Smooth muscle cell (in vitro differentiated cells): Measurements from ENCODE around the gene ACOXL. TPM values are rescaled to one million over a fixed set of nuclear protein-coding genes. Genes with fewer than 3 reads are reported as not detected.
"Not testable (repeated sequence)": the region's sequence is repeated elsewhere in the genome, so short reads cannot be mapped to it uniquely, and the experiment has no call there.

Source experiments
- DNase-seq: peaks from one replicate; lab custom pipeline; 2025; ENCODE audit not compliant: unreplicated experiment; lab: John Stamatoyannopoulos, UW
- H2AFZ ChIP-seq: fragments of 200-600 bp; sonication (generic); 2 replicates; pipeline ENCODE4 v1.6.0; 2016; ENCODE audit warnings: antibody characterized with exemption, low read depth, mild to moderate bottlenecking
- H3F3A ChIP-seq: fragments of 200-600 bp; sonication (generic); 2 replicates; pipeline ENCODE4 v1.6.0; 2017; ENCODE audit warnings: antibody characterized with exemption, low read depth
- H3K27ac ChIP-seq: fragments of 200-600 bp; sonication (generic); 2 replicates; pipeline ENCODE4 v1.5.1; 2016; ENCODE audit warnings: low read depth, mild to moderate bottlenecking
- H3K27me3 ChIP-seq: fragments of 200-600 bp; sonication (generic); 2 replicates; pipeline ENCODE4 v1.6.1; 2016; ENCODE audit warnings: low read depth, mild to moderate bottlenecking
- H3K36me3 ChIP-seq: fragments of 200-600 bp; sonication (generic); 2 replicates; pipeline ENCODE4 v1.5.1; 2016; ENCODE audit warnings: low read depth
- H3K4me1 ChIP-seq: fragments of 200-600 bp; sonication (generic); 2 replicates; pipeline ENCODE4 v1.5.1; 2016; ENCODE audit warnings: low read depth
- H3K4me2 ChIP-seq: fragments of 200-600 bp; sonication (generic); 2 replicates; pipeline ENCODE4 v1.6.0; 2016; ENCODE audit warnings: mild to moderate bottlenecking
- H3K4me3 ChIP-seq: fragments of 200-600 bp; sonication (generic); 2 replicates; pipeline ENCODE4 v1.5.1; 2016; ENCODE audit warnings: mild to moderate bottlenecking
- H3K79me2 ChIP-seq: fragments of 200-600 bp; sonication (generic); 2 replicates; pipeline ENCODE4 v1.6.0; 2016; ENCODE audit warnings: low read depth, mild to moderate bottlenecking
- H3K9ac ChIP-seq: fragments of 200-600 bp; sonication (generic); 2 replicates; pipeline ENCODE4 v1.6.0; 2016; ENCODE audit warnings: low read depth
- H3K9me3 ChIP-seq: fragments of 200-600 bp; sonication (generic); replicated peaks from 2 replicates; pipeline ENCODE4 v1.5.1; 2016; ENCODE audit warnings: low read depth
- H4K20me1 ChIP-seq: fragments of 200-600 bp; sonication (generic); 2 replicates; pipeline ENCODE4 v1.6.0; 2016; ENCODE audit warnings: low read depth
- CTCF ChIP-seq: fragments of 200-600 bp; sonication (generic); IDR thresholded peaks from 2 replicates; pipeline ENCODE4 v1.5.1; 2017; ENCODE audit warnings: borderline replicate concordance, mild to moderate bottlenecking, antibody characterized with exemption; ENCODE audit not compliant: insufficient read depth, poor library complexity, severe bottlenecking
- WGBS: methylation state at CpG from one replicate; pipeline ENCODE4 v1.1.7; 2016; ENCODE audit warnings: low lambda C conversion rate; 5-methylcytosine and 5-hydroxymethylcytosine counted together
- polyA plus RNA-seq: library from polyadenylated mRNA; unstranded; fragments of >200 nt; fragmentation: Nextera tagmentation; extraction: Ambion mirVana; gene quantifications from 2 replicates; pipeline ENCODE4 v1.2.1, GENCODE V29; 2016
- total RNA-seq: library from RNA; depleted of rRNA; stranded (reverse); fragments of >200 nt; gene quantifications from 2 replicates; pipeline ENCODE4 v1.2.3, GENCODE V29; 2014

ACOXL gene
- total and polyA plus RNA-seq, 2 experiments from 2014 or later, result not detected

- Histone ChIP-seq H3K9ac (no peak overlapping the region), H3K27ac (no peak overlapping the region), H3K4me2 (no peak overlapping the region), H2AFZ (no peak overlapping the region), H3K36me3 (no peaks in the 10 kb centered on the region), H4K20me1 (no peaks in the 10 kb centered on the region), H3F3A (no peaks in the 10 kb centered on the region), H3K79me2 (no peaks in the 10 kb centered on the region), H3K4me1 (no peaks in the 10 kb centered on the region), H3K9me3 (no peaks in the 10 kb centered on the region), H3K4me3 (no peak overlapping the region), H3K27me3 (no peaks in the 10 kb centered on the region)
- no peak for TF ChIP-seq CTCF
- 84% methylated on average over 10 of the region's 10 CpGs for WGBS
- no peak for DNase-seq
These were observed 227.9 kb downstream of the ACOXL start for GRCh38 chr2:110960281-110960680.

GRCh38 chr2:110960954-110961353 is 228.6 kb downstream of the ACOXL start:
- Histone ChIP-seq H3K9ac (no peak overlapping the region), H3K79me2 (no peaks in the 10 kb centered on the region), H3K4me1 (no peaks in the 10 kb centered on the region), H3K4me2 (no peak overlapping the region), H2AFZ (no peak overlapping the region), H4K20me1 (no peaks in the 10 kb centered on the region), H3K27ac (no peak overlapping the region), H3F3A (no peaks in the 10 kb centered on the region), H3K27me3 (no peaks in the 10 kb centered on the region), H3K36me3 (no peaks in the 10 kb centered on the region), H3K4me3 (no peak overlapping the region), H3K9me3 (no peaks in the 10 kb centered on the region)
- DNase-seq, result no peak
- no peak for TF ChIP-seq CTCF
- WGBS, result 91% methylated on average over 2 of the region's 2 CpGs

- H3K9ac ChIP-seq, H3F3A ChIP-seq, H3K27me3 ChIP-seq, H3K36me3 ChIP-seq, H2AFZ ChIP-seq, H3K27ac ChIP-seq, H3K79me2 ChIP-seq, DNase-seq, H3K4me2 ChIP-seq, H3K4me1 ChIP-seq, H3K9me3 ChIP-seq, H3K4me3 ChIP-seq, H4K20me1 ChIP-seq: not testable (repeated sequence)
- WGBS, result 90% methylated on average over 3 of the region's 3 CpGs
These were observed 229.3 kb downstream of the ACOXL start for GRCh38 chr2:110961643-110962042.

GRCh38 chr2:110969696-110970095 is 237.3 kb downstream of the ACOXL start:
- H3K4me3 ChIP-seq, result no peak overlapping the region
- no peaks in the 10 kb centered on the region for H3K9me3 ChIP-seq
- peaks cover 8% of the 10 kb centered on the region for H3K27me3 ChIP-seq
- DNase-seq, result no peak
- no peaks in the 10 kb centered on the region for H3K4me1 ChIP-seq
- no peak overlapping the region for H3K9ac ChIP-seq
- no peak overlapping the region for H3K27ac ChIP-seq
- no peaks in the 10 kb centered on the region for H4K20me1 ChIP-seq
- H3F3A ChIP-seq, result no peaks in the 10 kb centered on the region
- H3K79me2 ChIP-seq, result no peaks in the 10 kb centered on the region
- H2AFZ ChIP-seq, result no peak overlapping the region
- no peaks in the 10 kb centered on the region for H3K36me3 ChIP-seq
- no peak overlapping the region for H3K4me2 ChIP-seq
- no peak for TF ChIP-seq CTCF
- WGBS, result 92% methylated on average over 2 of the region's 2 CpGs
